Measurements from ENCODE around the gene CASP7. TPM values are rescaled to one million over a fixed set of nuclear protein-coding genes. Genes with fewer than 3 reads are reported as not detected.

Gene CASP7
- total RNA-seq, result 10 to 100 TPM in 1 of 2 donors, 1 to 10 TPM in 1; 9.9 to 18.5 TPM

- Mint-ChIP-seq H3K4me3 (peak within 1 kb of the TSS; percentile 92 to 98), H3K4me1 (ENCODE audit: low read depth) (peaks cover 42% of the 10 kb centered on the region), H3K36me3 (ENCODE audit: insufficient read depth in 2 of 2) (peaks cover 12 to 14% of the 10 kb centered on the region in 2 donors), H3K27ac (peak within 1 kb of the TSS; percentile 95), H3K27me3 (ENCODE audit: low read depth) (no peaks in the 10 kb centered on the region), H3K9me3 (peaks cover 0 to 6% of the 10 kb centered on the region in 2 donors)
- peak; percentile 82 for ATAC-seq (replicated peaks in 1 of 2)
- DNase-seq, result peak; percentile 85 to 87
These were observed at the start of gene CASP7 for GRCh38 chr10:113679463-113680189. CASP7 (plus strand) TSS chr10:113679912; CDS start chr10:113697494, 17,582 bp downstream.

GRCh38 chr10:113630929-113631533, 48.7 kb upstream of the CASP7 start:
- H3K27me3 Mint-ChIP-seq (ENCODE audit: low read depth), result peaks cover 24% of the 10 kb centered on the region
- DNase-seq, result no peak
- H3K4me1 Mint-ChIP-seq (ENCODE audit: low read depth), result no peaks in the 10 kb centered on the region
- no peak overlapping the region for H3K4me3 Mint-ChIP-seq
- no peaks in the 10 kb centered on the region for H3K36me3 Mint-ChIP-seq (ENCODE audit: insufficient read depth in 2 of 2)
- peaks cover 0 to 2% of the 10 kb centered on the region in 2 donors for H3K9me3 Mint-ChIP-seq
- ATAC-seq (replicated peaks in 1 of 2), result no peak
- no peak overlapping the region for H3K27ac Mint-ChIP-seq

DNA sequence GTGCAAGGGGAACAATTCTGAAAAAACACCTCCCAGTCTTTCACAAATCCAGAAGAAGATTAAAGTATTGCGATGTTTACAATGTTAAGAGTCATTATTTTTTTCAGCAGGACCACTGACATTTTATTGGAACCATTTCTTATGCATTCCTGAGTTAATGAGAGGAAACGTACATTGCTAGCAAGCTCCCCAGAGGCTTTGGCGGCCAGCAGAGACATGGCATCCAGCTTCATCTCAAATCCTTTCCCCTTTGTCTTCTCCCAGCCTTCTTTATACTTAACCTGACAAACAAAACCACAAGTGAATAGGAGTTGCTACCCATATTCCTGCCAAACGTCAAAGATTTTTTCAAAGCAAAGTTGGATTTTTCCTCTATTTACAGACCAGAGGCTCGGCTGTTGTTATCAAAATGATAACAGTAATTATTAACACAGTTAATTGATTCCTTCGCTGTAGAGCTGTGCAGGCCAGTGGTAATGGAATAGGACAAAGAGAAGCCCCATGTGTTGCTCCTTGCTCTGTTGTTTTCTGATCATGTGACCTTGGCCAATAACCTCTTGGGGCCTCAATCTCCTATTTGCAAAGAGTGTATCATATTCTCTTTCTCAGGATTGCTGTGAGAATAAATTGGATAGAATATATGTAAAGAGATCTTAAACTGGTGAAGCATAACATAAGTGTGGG, 47.9 kb upstream of the CASP7 start:
- Mint-ChIP-seq H3K36me3 (ENCODE audit: insufficient read depth in 2 of 2) (peaks cover 0 to 2% of the 10 kb centered on the region in 2 donors), H3K27ac (no peak overlapping the region), H3K27me3 (ENCODE audit: low read depth) (peaks cover 27% of the 10 kb centered on the region), H3K4me1 (ENCODE audit: low read depth) (no peaks in the 10 kb centered on the region), H3K9me3 (peaks cover 0 to 2% of the 10 kb centered on the region in 2 donors), H3K4me3 (no peak overlapping the region)
- ATAC-seq (replicated peaks in 1 of 2) (no peak), DNase-seq (no peak)

DNA sequence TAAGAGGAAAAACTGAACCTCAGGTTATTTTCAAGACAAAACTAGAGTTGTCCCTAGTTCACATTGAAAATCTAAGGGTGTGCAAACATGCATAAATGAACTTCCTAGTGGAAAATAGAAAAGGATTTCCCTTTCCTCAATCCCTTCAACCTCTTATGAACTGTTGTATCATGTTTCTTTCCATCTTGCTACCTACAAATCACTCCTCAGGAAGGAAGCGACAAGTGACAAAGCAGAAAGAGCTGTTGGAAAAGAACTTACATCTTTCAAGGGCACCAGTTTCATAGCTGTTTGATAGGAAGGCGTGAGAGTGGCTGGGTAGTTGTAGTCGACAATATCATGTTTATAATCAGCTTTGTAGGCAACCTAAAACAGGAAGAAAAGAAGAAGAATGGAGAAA, 39.7 kb upstream of the CASP7 start:
- Mint-ChIP-seq H3K4me3 (no peak overlapping the region), H3K27ac (no peak overlapping the region), H3K4me1 (ENCODE audit: low read depth) (peaks cover 6% of the 10 kb centered on the region), H3K36me3 (ENCODE audit: insufficient read depth in 2 of 2) (peaks cover 0 to 2% of the 10 kb centered on the region in 2 donors), H3K9me3 (no peaks in the 10 kb centered on the region), H3K27me3 (ENCODE audit: low read depth) (peaks cover 48% of the 10 kb centered on the region)
- DNase-seq (no peak), ATAC-seq (replicated peaks in 1 of 2) (no peak)

GRCh38 chr10:113641702-113642101, 38.0 kb upstream of the CASP7 start:
- peaks cover 43% of the 10 kb centered on the region for H3K27me3 Mint-ChIP-seq (ENCODE audit: low read depth)

DNA sequence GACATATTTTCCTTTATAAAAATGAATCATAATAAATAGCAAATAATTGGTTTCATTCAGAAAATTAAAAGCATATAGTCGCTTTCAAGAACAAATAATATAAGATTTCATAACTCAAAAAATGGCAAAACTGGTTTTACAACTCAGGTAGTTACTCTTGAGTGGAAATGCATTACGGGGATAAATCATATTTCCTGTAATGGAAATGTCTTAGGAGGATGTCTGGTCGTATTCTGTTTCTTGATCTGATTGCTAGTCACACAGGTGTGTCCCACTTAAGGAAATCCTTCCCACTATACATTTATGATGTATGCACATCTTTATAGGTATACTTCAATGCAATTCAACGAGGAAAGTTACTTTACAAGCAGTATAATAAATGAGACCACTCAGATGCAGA, 36.5 kb upstream of the CASP7 start:
- peaks cover 6% of the 10 kb centered on the region for H3K4me1 Mint-ChIP-seq (ENCODE audit: low read depth)
- no peaks in the 10 kb centered on the region for H3K9me3 Mint-ChIP-seq
- ATAC-seq (replicated peaks in 1 of 2), result no peak
- no peak overlapping the region for H3K27ac Mint-ChIP-seq
- H3K36me3 Mint-ChIP-seq (ENCODE audit: insufficient read depth in 2 of 2), result no peaks in the 10 kb centered on the region
- DNase-seq, result no peak
- H3K27me3 Mint-ChIP-seq (ENCODE audit: low read depth), result peaks cover 56% of the 10 kb centered on the region
- no peak overlapping the region for H3K4me3 Mint-ChIP-seq

More at GRCh38 chr10:113641702-113642101, 38.0 kb upstream of the CASP7 start:
- Mint-ChIP-seq H3K4me3 (no peak overlapping the region), H3K36me3 (ENCODE audit: insufficient read depth in 2 of 2) (no peaks in the 10 kb centered on the region), H3K27ac (no peak overlapping the region), H3K4me1 (ENCODE audit: low read depth) (peaks cover 6% of the 10 kb centered on the region), H3K9me3 (no peaks in the 10 kb centered on the region)
- ATAC-seq (replicated peaks in 1 of 2), result no peak
- DNase-seq, result no peak

- Mint-ChIP-seq H3K9me3 (no peaks in the 10 kb centered on the region), H3K4me3 (no peak overlapping the region), H3K27me3 (ENCODE audit: low read depth) (peaks cover 67% of the 10 kb centered on the region), H3K4me1 (ENCODE audit: low read depth) (peaks cover 6% of the 10 kb centered on the region), H3K36me3 (ENCODE audit: insufficient read depth in 2 of 2) (no peaks in the 10 kb centered on the region), H3K27ac (no peak overlapping the region)
- DNase-seq (no peak), ATAC-seq (replicated peaks in 1 of 2) (no peak)
These were observed 35.3 kb upstream of the CASP7 start for GRCh38 chr10:113644185-113645120.

GRCh38 chr10:113646336-113647201, 33.1 kb upstream of the CASP7 start:
- DNase-seq (no peak), ATAC-seq (replicated peaks in 1 of 2) (no peak)
- H3K27ac Mint-ChIP-seq, result no peak overlapping the region
- H3K36me3 Mint-ChIP-seq (ENCODE audit: insufficient read depth in 2 of 2), result no peaks in the 10 kb centered on the region
- no peak overlapping the region for H3K4me3 Mint-ChIP-seq
- H3K27me3 Mint-ChIP-seq (ENCODE audit: low read depth), result peaks cover 58% of the 10 kb centered on the region
- H3K9me3 Mint-ChIP-seq, result peaks cover 0 to 1% of the 10 kb centered on the region in 2 donors
- H3K4me1 Mint-ChIP-seq (ENCODE audit: low read depth), result peaks cover 6% of the 10 kb centered on the region

GRCh38 chr10:113647812-113648211, 31.9 kb upstream of the CASP7 start:
- no peaks in the 10 kb centered on the region for H3K36me3 Mint-ChIP-seq (ENCODE audit: insufficient read depth in 2 of 2)
- ATAC-seq (replicated peaks in 1 of 2), result no peak
- no peak for DNase-seq
- H3K4me3 Mint-ChIP-seq, result no peak overlapping the region
- H3K27me3 Mint-ChIP-seq (ENCODE audit: low read depth), result peaks cover 48% of the 10 kb centered on the region
- H3K9me3 Mint-ChIP-seq, result peaks cover 0 to 1% of the 10 kb centered on the region in 2 donors
- no peak overlapping the region for H3K27ac Mint-ChIP-seq
- peaks cover 6% of the 10 kb centered on the region for H3K4me1 Mint-ChIP-seq (ENCODE audit: low read depth)

DNA sequence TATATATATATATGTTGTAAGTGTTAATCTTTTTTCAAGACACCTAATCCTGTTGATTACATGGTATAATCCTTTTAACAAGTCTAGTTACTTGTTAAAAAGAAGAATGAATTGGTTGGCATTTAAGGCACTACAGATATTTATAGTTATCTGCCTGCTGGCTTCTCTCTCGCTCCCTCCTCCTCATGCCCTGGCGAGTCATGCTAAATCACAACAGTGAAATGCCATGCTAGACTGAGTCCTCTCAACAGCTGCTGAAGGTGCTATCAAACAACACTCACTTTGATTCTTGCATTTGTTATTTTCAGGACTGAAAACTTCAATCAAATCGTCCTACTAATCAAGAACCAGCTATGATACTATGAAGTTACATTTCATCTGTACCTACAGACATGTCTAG, 31.2 kb upstream of the CASP7 start:
- peaks cover 41% of the 10 kb centered on the region for H3K27me3 Mint-ChIP-seq (ENCODE audit: low read depth)
- no peak overlapping the region for H3K27ac Mint-ChIP-seq
- DNase-seq (no peak), ATAC-seq (replicated peaks in 1 of 2) (no peak)
- no peak overlapping the region for H3K4me3 Mint-ChIP-seq
- H3K9me3 Mint-ChIP-seq, result peaks cover 0 to 1% of the 10 kb centered on the region in 2 donors
- no peaks in the 10 kb centered on the region for H3K36me3 Mint-ChIP-seq (ENCODE audit: insufficient read depth in 2 of 2)
- H3K4me1 Mint-ChIP-seq (ENCODE audit: low read depth), result peaks cover 6% of the 10 kb centered on the region

GRCh38 chr10:113650172-113650571, 29.5 kb upstream of the CASP7 start:
- H3K4me1 Mint-ChIP-seq (ENCODE audit: low read depth), result no peaks in the 10 kb centered on the region
- no peak overlapping the region for H3K4me3 Mint-ChIP-seq
- peaks cover 0 to 1% of the 10 kb centered on the region in 2 donors for H3K9me3 Mint-ChIP-seq
- no peak overlapping the region for H3K27ac Mint-ChIP-seq
- DNase-seq, result no peak
- ATAC-seq (replicated peaks in 1 of 2), result no peak
- H3K27me3 Mint-ChIP-seq (ENCODE audit: low read depth), result peaks cover 53% of the 10 kb centered on the region
- H3K36me3 Mint-ChIP-seq (ENCODE audit: insufficient read depth in 2 of 2), result no peaks in the 10 kb centered on the region

DNA sequence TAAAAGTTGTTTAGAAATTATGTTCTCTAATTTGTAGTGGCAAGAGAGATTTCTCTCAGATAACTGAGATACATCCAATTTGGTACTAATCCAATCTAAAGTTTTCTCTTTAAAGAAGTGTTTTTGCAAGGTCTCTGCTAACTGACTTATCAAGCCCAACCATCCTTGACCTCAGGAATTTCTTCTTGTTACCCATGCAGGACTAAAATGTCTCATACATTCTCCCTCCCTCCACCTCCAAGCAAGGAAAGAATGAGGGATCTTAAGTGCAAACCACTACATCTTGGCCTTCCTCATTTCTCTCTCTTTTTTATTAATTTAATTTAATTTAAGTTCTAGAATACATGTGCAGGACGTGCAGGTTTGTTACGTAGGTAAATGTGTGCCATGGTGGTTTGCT, 28.7 kb upstream of the CASP7 start:
- peaks cover 53% of the 10 kb centered on the region for H3K27me3 Mint-ChIP-seq (ENCODE audit: low read depth)

More for the DNA sequence above, 28.7 kb upstream of the CASP7 start:
- Mint-ChIP-seq H3K36me3 (ENCODE audit: insufficient read depth in 2 of 2) (no peaks in the 10 kb centered on the region), H3K4me1 (ENCODE audit: low read depth) (no peaks in the 10 kb centered on the region), H3K4me3 (no peak overlapping the region), H3K9me3 (peaks cover 0 to 1% of the 10 kb centered on the region in 2 donors), H3K27ac (no peak overlapping the region)
- no peak for DNase-seq
- no peak for ATAC-seq (replicated peaks in 1 of 2)
